NOMO-1 treated with dmso at 0.1 percent for 144 hours (cell line): ENCODE data around the gene GZMM.

Experiments
- DNase-seq: peaks from one replicate; lab custom pipeline; 2025; ENCODE audit not compliant: unreplicated experiment; lab: John Stamatoyannopoulos, UW

The GZMM gene

GRCh38 chr19:594265-594870 is 50.5 kb downstream of the GZMM start:
- no peak for DNase-seq

- DNase-seq = no peak
These were observed 51.7 kb downstream of the GZMM start for GRCh38 chr19:595326-596262.

- DNase-seq = no peak
These were observed 52.4 kb downstream of the GZMM start for GRCh38 chr19:596263-596655.

- no peak for DNase-seq
These were observed 53.8 kb downstream of the GZMM start for GRCh38 chr19:597406-598315.
